ENCODE measurements around the gene PPP1R3D.

Gene PPP1R3D

GRCh38 chr20:59985164-59985563 lies 45.1 kb upstream of the PPP1R3D start (continued):
- TF ChIP-seq ZFP41 (tag by site-specific recombination; IDR thresholded peaks at IDR 0.05; ENCODE audit: borderline replicate concordance): no peak

GRCh38 chr20:59984541-59984940 lies 44.4 kb upstream of the PPP1R3D start:
- TF ChIP-seq ZNF529 (tag by site-specific recombination; IDR thresholded peaks at IDR 0.05; ENCODE audit: insufficient replicate concordance): no peak
- no peak for TF ChIP-seq MEIS1 (CRISPR knock-in tag; IDR thresholded peaks at IDR 0.05; ENCODE audit: borderline replicate concordance)
- TF ChIP-seq, protein P1, sequence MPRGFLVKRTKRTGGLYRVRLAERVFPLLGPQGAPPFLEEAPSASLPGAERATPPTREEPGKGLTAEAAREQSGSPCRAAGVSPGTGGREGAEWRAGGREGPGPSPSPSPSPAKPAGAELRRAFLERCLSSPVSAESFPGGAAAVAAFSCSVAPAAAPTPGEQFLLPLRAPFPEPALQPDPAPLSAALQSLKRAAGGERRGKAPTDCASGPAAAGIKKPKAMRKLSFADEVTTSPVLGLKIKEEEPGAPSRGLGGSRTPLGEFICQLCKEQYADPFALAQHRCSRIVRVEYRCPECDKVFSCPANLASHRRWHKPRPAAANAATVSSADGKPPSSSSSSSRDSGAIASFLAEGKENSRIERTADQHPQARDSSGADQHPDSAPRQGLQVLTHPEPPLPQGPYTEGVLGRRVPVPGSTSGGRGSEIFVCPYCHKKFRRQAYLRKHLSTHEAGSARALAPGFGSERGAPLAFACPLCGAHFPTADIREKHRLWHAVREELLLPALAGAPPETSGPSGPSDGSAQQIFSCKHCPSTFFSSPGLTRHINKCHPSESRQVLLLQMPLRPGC (tag by site-specific recombination; IDR thresholded peaks at IDR 0.05): no peak
- TF ChIP-seq ZNF555 (tag by site-specific recombination; conservative IDR thresholded peaks at IDR 0.05): no peak
- TF ChIP-seq ZNF707 (tag by site-specific recombination; IDR thresholded peaks at IDR 0.05): no peak
- TF ChIP-seq, protein P2, sequence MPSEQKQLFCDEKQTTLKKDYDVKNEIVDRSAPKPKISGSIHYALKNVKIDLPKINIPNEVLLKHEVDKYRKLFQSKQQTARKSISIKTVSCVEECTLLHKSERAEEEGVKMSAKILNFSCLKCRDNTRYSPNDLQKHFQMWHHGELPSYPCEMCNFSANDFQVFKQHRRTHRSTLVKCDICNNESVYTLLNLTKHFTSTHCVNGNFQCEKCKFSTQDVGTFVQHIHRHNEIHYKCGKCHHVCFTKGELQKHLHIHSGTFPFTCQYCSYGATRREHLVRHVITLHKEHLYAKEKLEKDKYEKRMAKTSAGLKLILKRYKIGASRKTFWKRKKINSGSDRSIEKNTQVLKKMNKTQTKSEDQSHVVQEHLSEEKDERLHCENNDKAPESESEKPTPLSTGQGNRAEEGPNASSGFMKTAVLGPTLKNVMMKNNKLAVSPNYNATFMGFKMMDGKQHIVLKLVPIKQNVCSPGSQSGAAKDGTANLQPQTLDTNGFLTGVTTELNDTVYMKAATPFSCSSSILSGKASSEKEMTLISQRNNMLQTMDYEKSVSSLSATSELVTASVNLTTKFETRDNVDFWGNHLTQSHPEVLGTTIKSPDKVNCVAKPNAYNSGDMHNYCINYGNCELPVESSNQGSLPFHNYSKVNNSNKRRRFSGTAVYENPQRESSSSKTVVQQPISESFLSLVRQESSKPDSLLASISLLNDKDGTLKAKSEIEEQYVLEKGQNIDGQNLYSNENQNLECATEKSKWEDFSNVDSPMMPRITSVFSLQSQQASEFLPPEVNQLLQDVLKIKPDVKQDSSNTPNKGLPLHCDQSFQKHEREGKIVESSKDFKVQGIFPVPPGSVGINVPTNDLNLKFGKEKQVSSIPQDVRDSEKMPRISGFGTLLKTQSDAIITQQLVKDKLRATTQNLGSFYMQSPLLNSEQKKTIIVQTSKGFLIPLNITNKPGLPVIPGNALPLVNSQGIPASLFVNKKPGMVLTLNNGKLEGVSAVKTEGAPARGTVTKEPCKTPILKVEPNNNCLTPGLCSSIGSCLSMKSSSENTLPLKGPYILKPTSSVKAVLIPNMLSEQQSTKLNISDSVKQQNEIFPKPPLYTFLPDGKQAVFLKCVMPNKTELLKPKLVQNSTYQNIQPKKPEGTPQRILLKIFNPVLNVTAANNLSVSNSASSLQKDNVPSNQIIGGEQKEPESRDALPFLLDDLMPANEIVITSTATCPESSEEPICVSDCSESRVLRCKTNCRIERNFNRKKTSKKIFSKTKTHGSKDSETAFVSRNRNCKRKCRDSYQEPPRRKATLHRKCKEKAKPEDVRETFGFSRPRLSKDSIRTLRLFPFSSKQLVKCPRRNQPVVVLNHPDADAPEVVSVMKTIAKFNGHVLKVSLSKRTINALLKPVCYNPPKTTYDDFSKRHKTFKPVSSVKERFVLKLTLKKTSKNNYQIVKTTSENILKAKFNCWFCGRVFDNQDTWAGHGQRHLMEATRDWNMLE (tag by site-specific recombination; conservative IDR thresholded peaks at IDR 0.05; ENCODE audit: low read depth): no peak
- TF ChIP-seq, protein P3, sequence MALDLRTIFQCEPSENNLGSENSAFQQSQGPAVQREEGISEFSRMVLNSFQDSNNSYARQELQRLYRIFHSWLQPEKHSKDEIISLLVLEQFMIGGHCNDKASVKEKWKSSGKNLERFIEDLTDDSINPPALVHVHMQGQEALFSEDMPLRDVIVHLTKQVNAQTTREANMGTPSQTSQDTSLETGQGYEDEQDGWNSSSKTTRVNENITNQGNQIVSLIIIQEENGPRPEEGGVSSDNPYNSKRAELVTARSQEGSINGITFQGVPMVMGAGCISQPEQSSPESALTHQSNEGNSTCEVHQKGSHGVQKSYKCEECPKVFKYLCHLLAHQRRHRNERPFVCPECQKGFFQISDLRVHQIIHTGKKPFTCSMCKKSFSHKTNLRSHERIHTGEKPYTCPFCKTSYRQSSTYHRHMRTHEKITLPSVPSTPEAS (tag by site-specific recombination; IDR thresholded peaks at IDR 0.05): no peak
- TF ChIP-seq ZXDB (tag by site-specific recombination; IDR thresholded peaks at IDR 0.05): no peak
- Histone ChIP-seq H3K9me3 (ENCODE audit: control insufficient read depth, insufficient read depth, low read depth, low read length) (no peaks in the 10 kb centered on the region), H3K4me1 (ENCODE audit: control insufficient read depth, insufficient read depth, low read length) (no peaks in the 10 kb centered on the region), H3K27ac (ENCODE audit: extremely low read depth, low read depth, low read length) (no peak overlapping the region), H3K36me3 (ENCODE audit: control insufficient read depth in 2 of 2, insufficient read depth in 1 of 2, low read length in 2 of 2) (no peaks in the 10 kb centered on the region), H3K4me3 (ENCODE audit: low read depth, low read length) (no peak overlapping the region)
- CTCF ChIA-PET: no interaction called here
- POLR2A ChIA-PET: no interaction called here

DNA sequence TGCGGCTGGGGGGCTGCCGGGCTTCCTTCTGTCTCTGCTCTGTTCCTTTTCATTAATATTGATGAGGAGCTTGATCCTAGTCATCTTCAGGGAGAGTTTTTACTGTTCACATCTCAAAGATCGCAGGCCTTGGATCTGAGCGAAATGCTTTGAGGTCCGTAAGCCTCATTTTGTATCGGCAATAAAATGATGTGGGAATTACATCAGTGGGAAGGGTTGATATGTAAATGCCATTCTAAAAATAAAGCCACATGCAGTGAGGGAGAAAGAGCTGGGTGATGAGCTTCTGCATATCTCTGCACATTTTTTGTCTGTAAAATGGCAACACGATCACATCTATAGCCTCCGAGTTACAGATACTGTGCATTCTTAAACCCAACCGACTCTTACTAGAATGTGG lies 43.0 kb upstream of the PPP1R3D start:
- H3K27ac ChIP-seq (ENCODE audit: extremely low read depth, low read depth, low read length): no peak overlapping the region
- no peaks in the 10 kb centered on the region for H3K9me3 ChIP-seq (ENCODE audit: control insufficient read depth, insufficient read depth, low read depth, low read length)
- CTCF ChIA-PET: interaction anchor here (0.7 kb wide), 1 partner anchor 200 kb away, joined by 3 read pairs; no protein-coding TSS in a partner anchor
- H3K36me3 ChIP-seq (ENCODE audit: control insufficient read depth in 2 of 2, insufficient read depth in 1 of 2, low read length in 2 of 2): no peaks in the 10 kb centered on the region
- no peaks in the 10 kb centered on the region for H3K4me1 ChIP-seq (ENCODE audit: control insufficient read depth, insufficient read depth, low read length)
- POLR2A ChIA-PET: no interaction called here
- H3K4me3 ChIP-seq (ENCODE audit: low read depth, low read length): no peak overlapping the region
- no peak for TF ChIP-seq ZFP3 (tag by site-specific recombination; IDR thresholded peaks at IDR 0.05; ENCODE audit: low read depth)
- TF ChIP-seq, protein P4, sequence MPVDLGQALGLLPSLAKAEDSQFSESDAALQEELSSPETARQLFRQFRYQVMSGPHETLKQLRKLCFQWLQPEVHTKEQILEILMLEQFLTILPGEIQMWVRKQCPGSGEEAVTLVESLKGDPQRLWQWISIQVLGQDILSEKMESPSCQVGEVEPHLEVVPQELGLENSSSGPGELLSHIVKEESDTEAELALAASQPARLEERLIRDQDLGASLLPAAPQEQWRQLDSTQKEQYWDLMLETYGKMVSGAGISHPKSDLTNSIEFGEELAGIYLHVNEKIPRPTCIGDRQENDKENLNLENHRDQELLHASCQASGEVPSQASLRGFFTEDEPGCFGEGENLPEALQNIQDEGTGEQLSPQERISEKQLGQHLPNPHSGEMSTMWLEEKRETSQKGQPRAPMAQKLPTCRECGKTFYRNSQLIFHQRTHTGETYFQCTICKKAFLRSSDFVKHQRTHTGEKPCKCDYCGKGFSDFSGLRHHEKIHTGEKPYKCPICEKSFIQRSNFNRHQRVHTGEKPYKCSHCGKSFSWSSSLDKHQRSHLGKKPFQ (tag by site-specific recombination; IDR thresholded peaks at IDR 0.05): no peak
- TF ChIP-seq ZNF248 (tag by site-specific recombination; IDR thresholded peaks at IDR 0.05): no peak
- TF ChIP-seq ZNF530 (tag by site-specific recombination; IDR thresholded peaks at IDR 0.05; ENCODE audit: low read depth): no peak
- no peak for TF ChIP-seq OSR2 (tag by site-specific recombination; IDR thresholded peaks at IDR 0.05)
- no peak for TF ChIP-seq ZNF239 (tag by site-specific recombination; IDR thresholded peaks at IDR 0.05)
- no peak for TF ChIP-seq ZNF132 (tag by site-specific recombination; IDR thresholded peaks at IDR 0.05; ENCODE audit: borderline replicate concordance)
- no peak for TF ChIP-seq SETDB1 (IDR thresholded peaks at IDR 0.05; ENCODE audit: insufficient read length, low read length)
- TF ChIP-seq PRDM2 (tag by site-specific recombination; IDR thresholded peaks at IDR 0.05; ENCODE audit: borderline replicate concordance): no peak
